Left kidney (tissue), 8 donors: ENCODE measurements around the gene CDO1. TPM values are rescaled to one million over a fixed set of nuclear protein-coding genes. Genes with fewer than 3 reads are reported as not detected.

Experiments
- DNase-seq: peaks from one replicate; pipeline ENCODE4 v3.0.0-alpha.2; 2013
- long read RNA-seq, 8 donors: transcript quantifications; one replicate each; lab custom pipeline, GENCODE V29; 2026
- polyA plus RNA-seq: library from polyadenylated mRNA; unstranded; fragments of 120-200 nt; gene quantifications from one replicate; pipeline ENCODE4 v1.2.1, GENCODE V29; 2013; ENCODE audit not compliant: insufficient read length

Gene CDO1
- 22.9 TPM for polyA plus RNA-seq
- long read RNA-seq, donor 1, transcript CDO1-201 (5 exons, 1,860 nt): major isoform, 7 of 7 reads
- long read RNA-seq, donor 1, partial matches to known transcripts: 0 of 7 reads
- long read RNA-seq, donor 1, other reads (novel, unspliced or antisense): 0 of 7 reads
- long read RNA-seq, donor 2, transcript CDO1-201 (5 exons, 1,860 nt): major isoform, 6 of 6 reads
- long read RNA-seq, donor 2, partial matches to known transcripts: 0 of 6 reads
- long read RNA-seq, donor 2, other reads (novel, unspliced or antisense): 0 of 6 reads
- long read RNA-seq, donor 3, transcript CDO1-201 (5 exons, 1,860 nt): major isoform, 8 of 8 reads
- long read RNA-seq, donor 3, partial matches to known transcripts: 0 of 8 reads
- long read RNA-seq, donor 3, other reads (novel, unspliced or antisense): 0 of 8 reads
- long read RNA-seq, donor 4: 0 reads
- long read RNA-seq, donor 5, transcript CDO1-201 (5 exons, 1,860 nt): major isoform, 18 of 18 reads
- long read RNA-seq, donor 5, partial matches to known transcripts: 0 of 18 reads
- long read RNA-seq, donor 5, other reads (novel, unspliced or antisense): 0 of 18 reads
- long read RNA-seq, donor 6, transcript CDO1-201 (5 exons, 1,860 nt): major isoform, 9 of 9 reads
- long read RNA-seq, donor 6, partial matches to known transcripts: 0 of 9 reads
- long read RNA-seq, donor 6, other reads (novel, unspliced or antisense): 0 of 9 reads
- long read RNA-seq, donor 7, transcript CDO1-201 (5 exons, 1,860 nt): major isoform, 12 of 12 reads
- long read RNA-seq, donor 7, partial matches to known transcripts: 0 of 12 reads
- long read RNA-seq, donor 7, other reads (novel, unspliced or antisense): 0 of 12 reads
- long read RNA-seq, donor 8, transcript CDO1-201 (5 exons, 1,860 nt): major isoform, 6 of 6 reads
- long read RNA-seq, donor 8, partial matches to known transcripts: 0 of 6 reads
- long read RNA-seq, donor 8, other reads (novel, unspliced or antisense): 0 of 6 reads

GRCh38 chr5:115816226-115817081, at the start of gene CDO1:
Gene CDO1 (minus strand): TSS chr5:115816659. CDS start chr5:115816397, 262 bp downstream.
- peak; percentile 76 for DNase-seq

GRCh38 chr5:115859378-115859777, 42.9 kb upstream of the CDO1 start:
- DNase-seq: no peak

GRCh38 chr5:115858396-115858795, 41.9 kb upstream of the CDO1 start:
- no peak for DNase-seq

- DNase-seq: no peak
These were observed 41.3 kb upstream of the CDO1 start for GRCh38 chr5:115857626-115858349.

- DNase-seq: no peak
These were observed 40.6 kb upstream of the CDO1 start for GRCh38 chr5:115857057-115857479.

GRCh38 chr5:115855959-115856358, 39.5 kb upstream of the CDO1 start:
- no peak for DNase-seq

GRCh38 chr5:115854139-115854538, 37.7 kb upstream of the CDO1 start:
- no peak for DNase-seq

GRCh38 chr5:115850744-115851416, 34.4 kb upstream of the CDO1 start:
- DNase-seq: no peak

- no peak for DNase-seq
These were observed 32.9 kb upstream of the CDO1 start for GRCh38 chr5:115849258-115849798.

GRCh38 chr5:115847290-115847689, 30.8 kb upstream of the CDO1 start:
- DNase-seq: no peak

GRCh38 chr5:115844321-115844817, 27.9 kb upstream of the CDO1 start:
- no peak for DNase-seq

GRCh38 chr5:115843444-115844130, 27.1 kb upstream of the CDO1 start:
- no peak for DNase-seq

- no peak for DNase-seq
These were observed 26.5 kb upstream of the CDO1 start for GRCh38 chr5:115842952-115843351.

- peak; percentile 69 for DNase-seq
These were observed 25.9 kb upstream of the CDO1 start for GRCh38 chr5:115842089-115842935.

- peak; percentile 95 for DNase-seq
These were observed 25.1 kb upstream of the CDO1 start, which contains the start of the genes AP3S1 and ATG12 for GRCh38 chr5:115841382-115842088. Gene AP3S1 (plus strand): TSS chr5:115841935. CDS start chr5:115842038, 103 bp downstream. Gene ATG12 (minus strand): TSS chr5:115841565. CDS start chr5:115841552, 13 bp downstream.

- no peak for DNase-seq
These were observed 24.4 kb upstream of the CDO1 start for GRCh38 chr5:115840873-115841272.

- DNase-seq: peak; percentile 59
These were observed 22.5 kb upstream of the CDO1 start for GRCh38 chr5:115838885-115839518.
